GM23248 (cell line): ENCODE measurements around the gene FRMD7. TPM values are rescaled to one million over a fixed set of nuclear protein-coding genes. Genes with fewer than 3 reads are reported as not detected.
"Not testable (repeated sequence)": the region's sequence is repeated elsewhere in the genome, so short reads cannot be mapped to it uniquely, and the experiment has no call there.

ENCODE experiments used
- DNase-seq: peaks from one replicate; pipeline ENCODE4 v3.0.0-alpha.2; 2015
- H2AFZ ChIP-seq: fragments of 200-600 bp; sonication (generic); 2 replicates; pipeline ENCODE4 v1.6.1; 2016; ENCODE audit warnings: antibody characterized with exemption
- H3F3A ChIP-seq: fragments of 200-600 bp; sonication (generic); 2 replicates; pipeline ENCODE4 v1.6.1; 2016; ENCODE audit warnings: mild to moderate bottlenecking, antibody characterized with exemption, mixed run types; ENCODE audit not compliant: insufficient read depth
- H3K27ac ChIP-seq: fragments of 200-600 bp; sonication (generic); 2 replicates; pipeline ENCODE4 v1.5.1; 2016; ENCODE audit warnings: mild to moderate bottlenecking
- H3K27me3 ChIP-seq: fragments of 200-600 bp; sonication (generic); replicated peaks from 2 replicates; pipeline ENCODE4 v1.6.1; 2016; ENCODE audit warnings: mild to moderate bottlenecking; ENCODE audit not compliant: insufficient read depth
- H3K36me3 ChIP-seq: fragments of 200-600 bp; sonication (generic); 2 replicates; pipeline ENCODE4 v1.6.1; 2016; ENCODE audit warnings: low read depth, mild to moderate bottlenecking
- H3K4me1 ChIP-seq: fragments of 200-600 bp; sonication (generic); 2 replicates; pipeline ENCODE4 v1.6.1; 2016; ENCODE audit warnings: mild to moderate bottlenecking; ENCODE audit not compliant: insufficient read depth
- H3K4me2 ChIP-seq: fragments of 200-600 bp; sonication (generic); one replicate; pipeline ENCODE4 v1.6.1; 2016; ENCODE audit warnings: mild to moderate bottlenecking; ENCODE audit not compliant: unreplicated experiment
- H3K4me3 ChIP-seq: fragments of 200-600 bp; sonication (generic); 2 replicates; pipeline ENCODE4 v1.5.1; 2016; ENCODE audit warnings: mild to moderate bottlenecking
- H3K79me2 ChIP-seq: fragments of 200-600 bp; sonication (generic); 2 replicates; pipeline ENCODE4 v1.6.1; 2016; ENCODE audit warnings: mild to moderate bottlenecking; ENCODE audit not compliant: insufficient read depth
- H3K9ac ChIP-seq: fragments of 200-600 bp; sonication (generic); 2 replicates; pipeline ENCODE4 v1.6.1; 2016; ENCODE audit warnings: mild to moderate bottlenecking
- H3K9me2 ChIP-seq: fragments of 200-600 bp; sonication (generic); 2 replicates; pipeline ENCODE4 v1.6.1; 2016; ENCODE audit warnings: mixed run types, mild to moderate bottlenecking, moderate library complexity; ENCODE audit not compliant: insufficient read depth
- H3K9me3 ChIP-seq: fragments of 200-600 bp; sonication (generic); one replicate; pipeline ENCODE4 v1.6.1; 2017; ENCODE audit warnings: low read depth
- H4K20me1 ChIP-seq: fragments of 200-600 bp; sonication (generic); 2 replicates; pipeline ENCODE4 v1.6.0; 2016; ENCODE audit not compliant: insufficient read depth
- EZH2 ChIP-seq: fragments of 200-600 bp; sonication (generic); IDR thresholded peaks from 2 replicates; pipeline ENCODE4 v1.6.1; 2018; ENCODE audit warnings: antibody characterized with exemption, mild to moderate bottlenecking; ENCODE audit not compliant: insufficient read depth, poor library complexity, severe bottlenecking
- EZH2phosphoT487 ChIP-seq: fragments of 200-600 bp; sonication (generic); IDR thresholded peaks from 2 replicates; pipeline ENCODE4 v1.6.1; 2018; ENCODE audit warnings: antibody characterized with exemption, moderate library complexity, mild to moderate bottlenecking, low read depth; ENCODE audit not compliant: insufficient read depth
- WGBS, 2 experiments: methylation state at CpG; one replicate each; pipeline ENCODE4 v1.1.6; 2015 to 2017; ENCODE audit warnings: low lambda C conversion rate in 2 of 2, low coverage in 1 of 2; ENCODE audit errors: missing lambda C conversion rate in 2 of 2; 5-methylcytosine and 5-hydroxymethylcytosine counted together
- in situ Hi-C: fragments of 300-500 bp; cut with MboI; formaldehyde crosslinking; loops from 2 replicates; pipeline ENCODE4 v1.15.0; 2020
- polyA plus RNA-seq: library from polyadenylated mRNA; unstranded; fragments of >200 nt; fragmentation: Nextera tagmentation; extraction: Ambion mirVana; gene quantifications from 2 replicates; pipeline ENCODE4 v1.2.1, GENCODE V29; 2016
- total RNA-seq: library from RNA; depleted of rRNA; stranded (reverse); fragments of >200 nt; shearing (Covaris generic); gene quantifications from 2 replicates; pipeline ENCODE4 v1.2.3, GENCODE V29; 2014

The FRMD7 gene
- total and polyA plus RNA-seq, 2 experiments from 2014 or later = 0.11 TPM; not detected in 1

GRCh38 chrX:132063334-132063733, 64.5 kb downstream of the FRMD7 start:
- Histone ChIP-seq H3K4me1 (no peaks in the 10 kb centered on the region), H3K79me2 (no peaks in the 10 kb centered on the region), H4K20me1 (no peaks in the 10 kb centered on the region), H3K9me3 (no peaks in the 10 kb centered on the region), H2AFZ (no peak overlapping the region), H3K27me3 (no peaks in the 10 kb centered on the region), H3K36me3 (no peaks in the 10 kb centered on the region), H3K4me2 (no peak overlapping the region), H3K9me2 (no peaks in the 10 kb centered on the region), H3K9ac (no peak overlapping the region), H3K27ac (no peak overlapping the region), H3K4me3 (no peak overlapping the region), H3F3A (no peaks in the 10 kb centered on the region)
- no peak for DNase-seq
- no peak for TF ChIP-seq EZH2phosphoT487
- no peak for TF ChIP-seq EZH2
- in situ Hi-C loops = no loop called here
- 65 to 72% methylated on average over 3 of the region's 3 CpGs for WGBS, 2 experiments

DNA sequence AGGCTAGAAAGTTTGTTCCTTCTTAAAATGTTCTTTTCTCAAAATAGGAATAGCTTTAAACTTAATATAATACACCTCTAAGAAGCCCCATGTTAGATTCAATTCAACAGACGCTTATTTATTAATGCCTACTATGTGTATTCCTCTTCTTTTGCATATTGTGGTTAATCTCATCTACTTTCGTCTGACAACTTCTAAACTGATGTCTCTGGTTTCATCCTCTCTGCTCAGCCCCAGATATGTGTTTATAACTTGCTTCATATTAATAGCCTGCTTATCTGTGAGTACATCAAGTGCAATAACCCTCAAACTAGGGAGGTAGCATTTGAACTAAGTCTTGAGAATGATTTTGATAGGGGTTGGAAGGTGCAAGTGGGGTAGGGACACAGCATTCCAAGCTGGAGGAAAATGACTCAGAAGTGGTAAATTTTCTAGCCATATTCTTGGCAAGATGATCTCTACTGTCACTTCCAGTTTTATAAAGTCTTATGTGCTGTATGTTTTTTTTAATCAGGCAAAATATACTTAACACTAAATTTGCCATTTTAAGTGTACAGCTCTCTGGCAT, 67.8 kb downstream of the FRMD7 start:
- H2AFZ ChIP-seq = no peak overlapping the region
- H3K4me1 ChIP-seq = no peaks in the 10 kb centered on the region
- H3K27me3 ChIP-seq = no peaks in the 10 kb centered on the region
- no peaks in the 10 kb centered on the region for H3F3A ChIP-seq
- no peak for DNase-seq
- H3K79me2 ChIP-seq = no peaks in the 10 kb centered on the region
- in situ Hi-C loops = no loop called here
- no peaks in the 10 kb centered on the region for H3K36me3 ChIP-seq
- no peak overlapping the region for H3K4me2 ChIP-seq
- H3K9ac ChIP-seq = no peak overlapping the region
- WGBS, 2 experiments = 61 to 72% methylated on average over 2 of the region's 2 CpGs
- H3K27ac ChIP-seq = no peak overlapping the region
- H4K20me1 ChIP-seq = no peaks in the 10 kb centered on the region
- TF ChIP-seq EZH2phosphoT487 (no peak), EZH2 (no peak)
- no peaks in the 10 kb centered on the region for H3K9me3 ChIP-seq
- H3K9me2 ChIP-seq = no peaks in the 10 kb centered on the region
- no peak overlapping the region for H3K4me3 ChIP-seq

GRCh38 chrX:132058975-132059374, 68.8 kb downstream of the FRMD7 start:
- H3K9ac ChIP-seq = no peak overlapping the region
- no peaks in the 10 kb centered on the region for H3K36me3 ChIP-seq
- H3K4me3 ChIP-seq = no peak overlapping the region
- WGBS, 2 experiments = 70 to 77% methylated on average over 2 of the region's 2 CpGs
- no peak for DNase-seq
- no peaks in the 10 kb centered on the region for H3K27me3 ChIP-seq
- H3K4me1 ChIP-seq = no peaks in the 10 kb centered on the region
- H3F3A ChIP-seq = no peaks in the 10 kb centered on the region
- no peak overlapping the region for H3K27ac ChIP-seq
- H4K20me1 ChIP-seq = no peaks in the 10 kb centered on the region
- in situ Hi-C loops = no loop called here
- H2AFZ ChIP-seq = no peak overlapping the region
- no peaks in the 10 kb centered on the region for H3K79me2 ChIP-seq
- no peak overlapping the region for H3K4me2 ChIP-seq
- H3K9me3 ChIP-seq = no peaks in the 10 kb centered on the region
- H3K9me2 ChIP-seq = no peaks in the 10 kb centered on the region
- no peak for TF ChIP-seq EZH2phosphoT487
- no peak for TF ChIP-seq EZH2

DNA sequence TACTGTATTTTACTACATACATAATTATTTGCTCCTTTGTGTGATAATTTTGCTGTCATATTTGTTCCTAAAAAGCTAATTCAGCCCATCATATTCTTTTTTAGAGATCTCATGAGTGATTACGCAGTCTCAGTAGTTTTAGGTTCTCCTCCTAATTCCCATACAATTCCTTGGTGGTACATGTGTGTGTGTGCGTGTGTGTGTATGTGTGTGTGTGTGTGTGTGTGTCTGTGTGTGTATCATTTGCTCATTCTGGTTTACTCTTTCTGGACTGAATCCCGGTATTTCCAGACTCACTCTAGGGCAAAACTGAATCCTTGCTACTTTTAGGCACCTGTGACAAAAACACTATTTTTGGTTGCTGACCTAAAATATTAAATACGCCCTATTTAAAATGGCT, 69.8 kb downstream of the FRMD7 start:
- Histone ChIP-seq H3K9me3 (no peaks in the 10 kb centered on the region), H3K36me3 (no peaks in the 10 kb centered on the region), H3K4me1 (no peaks in the 10 kb centered on the region), H4K20me1 (no peaks in the 10 kb centered on the region), H3F3A (no peaks in the 10 kb centered on the region), H2AFZ (no peak overlapping the region), H3K79me2 (no peaks in the 10 kb centered on the region), H3K9ac (no peak overlapping the region), H3K4me3 (no peak overlapping the region), H3K27ac (no peak overlapping the region), H3K4me2 (no peak overlapping the region), H3K9me2 (no peaks in the 10 kb centered on the region), H3K27me3 (no peaks in the 10 kb centered on the region)
- 89 to 91% methylated on average over 4 of the region's 4 CpGs for WGBS, 2 experiments
- TF ChIP-seq EZH2phosphoT487 (no peak), EZH2 (no peak)
- in situ Hi-C loops = no loop called here
- DNase-seq = no peak

GRCh38 chrX:132051778-132052177, 76.0 kb downstream of the FRMD7 start:
- in situ Hi-C loops, H3K27ac ChIP-seq, H3K36me3 ChIP-seq, H3F3A ChIP-seq, H3K9ac ChIP-seq, H3K79me2 ChIP-seq, DNase-seq, H3K27me3 ChIP-seq, H3K4me2 ChIP-seq, H3K9me2 ChIP-seq, H4K20me1 ChIP-seq, H3K4me3 ChIP-seq, H3K9me3 ChIP-seq, H3K4me1 ChIP-seq, H2AFZ ChIP-seq: not testable (repeated sequence)
